Brain microvascular endothelial cell (primary cell): ENCODE measurements around the gene ARID5B.

Experiments used
- DNase-seq: peaks from one replicate; pipeline ENCODE4 v3.0.0-alpha.2; 2020
- H3K27ac ChIP-seq: fragments of 250-450 bp; sonication (Bioruptor Pico); 2 replicates; pipeline ENCODE4 v1.5.1; 2020; ENCODE audit warnings: mild to moderate bottlenecking, moderate library complexity
- H3K27me3 ChIP-seq: fragments of 250-450 bp; sonication (Bioruptor Pico); replicated peaks from 2 replicates; pipeline ENCODE4 v1.5.1; 2020; ENCODE audit warnings: mild to moderate bottlenecking
- H3K36me3 ChIP-seq: fragments of 250-450 bp; sonication (Bioruptor Pico); replicated peaks from 2 replicates; pipeline ENCODE4 v1.5.1; 2020; ENCODE audit warnings: mild to moderate bottlenecking
- H3K4me3 ChIP-seq: 2 replicates; pipeline ENCODE4 v1.5.1; 2011; ENCODE audit warnings: low read depth, mild to moderate bottlenecking, control low read depth, low read length, moderate library complexity
- in situ Hi-C: cut with HindIII; loops from 2 replicates; pipeline ENCODE4 v1.10.0; 2017; ENCODE audit warnings: low sequenced_read_pairs, low pct_ligation_motif_present
- TF ChIP-seq, protein P1 (sequence below): IDR thresholded peaks from 2 replicates; pipeline ENCODE4 v1.5.1; 2011; ENCODE audit warnings: low read depth, mild to moderate bottlenecking, moderate library complexity, low read length, control low read depth, inconsistent platforms; ENCODE audit errors: missing control alignments

Gene ARID5B

DNA sequence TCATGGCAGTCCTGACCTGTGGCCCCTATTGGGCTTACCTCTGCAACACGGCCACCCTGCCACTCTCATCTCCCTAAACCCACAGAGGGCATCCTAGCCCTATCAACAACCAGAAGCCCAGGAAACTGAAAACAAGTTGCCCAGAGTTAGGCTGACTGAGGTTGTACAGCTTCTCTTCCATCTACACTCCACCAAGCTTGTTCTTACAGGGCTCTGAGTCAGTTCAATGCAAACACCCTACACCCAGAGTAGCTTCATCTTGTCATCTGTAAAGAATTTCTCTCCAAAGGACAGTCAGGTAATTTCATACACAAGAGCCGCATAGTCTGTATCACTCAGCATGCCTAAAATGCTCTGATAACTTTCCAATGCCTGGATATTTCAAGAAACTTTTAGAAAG, 175.4 kb downstream of the ARID5B start:
- TF ChIP-seq, protein P1, sequence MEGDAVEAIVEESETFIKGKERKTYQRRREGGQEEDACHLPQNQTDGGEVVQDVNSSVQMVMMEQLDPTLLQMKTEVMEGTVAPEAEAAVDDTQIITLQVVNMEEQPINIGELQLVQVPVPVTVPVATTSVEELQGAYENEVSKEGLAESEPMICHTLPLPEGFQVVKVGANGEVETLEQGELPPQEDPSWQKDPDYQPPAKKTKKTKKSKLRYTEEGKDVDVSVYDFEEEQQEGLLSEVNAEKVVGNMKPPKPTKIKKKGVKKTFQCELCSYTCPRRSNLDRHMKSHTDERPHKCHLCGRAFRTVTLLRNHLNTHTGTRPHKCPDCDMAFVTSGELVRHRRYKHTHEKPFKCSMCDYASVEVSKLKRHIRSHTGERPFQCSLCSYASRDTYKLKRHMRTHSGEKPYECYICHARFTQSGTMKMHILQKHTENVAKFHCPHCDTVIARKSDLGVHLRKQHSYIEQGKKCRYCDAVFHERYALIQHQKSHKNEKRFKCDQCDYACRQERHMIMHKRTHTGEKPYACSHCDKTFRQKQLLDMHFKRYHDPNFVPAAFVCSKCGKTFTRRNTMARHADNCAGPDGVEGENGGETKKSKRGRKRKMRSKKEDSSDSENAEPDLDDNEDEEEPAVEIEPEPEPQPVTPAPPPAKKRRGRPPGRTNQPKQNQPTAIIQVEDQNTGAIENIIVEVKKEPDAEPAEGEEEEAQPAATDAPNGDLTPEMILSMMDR: no peak
- in situ Hi-C loops: loop anchor here (25.0 kb wide), 1 partner anchor 160 kb away; no protein-coding TSS in a partner anchor
- peaks cover 27% of the 10 kb centered on the region for H3K36me3 ChIP-seq
- H3K27ac ChIP-seq: peak overlapping the region; percentile 47
- no peak overlapping the region for H3K4me3 ChIP-seq
- no peaks in the 10 kb centered on the region for H3K27me3 ChIP-seq
- DNase-seq: peak; percentile 84

DNA sequence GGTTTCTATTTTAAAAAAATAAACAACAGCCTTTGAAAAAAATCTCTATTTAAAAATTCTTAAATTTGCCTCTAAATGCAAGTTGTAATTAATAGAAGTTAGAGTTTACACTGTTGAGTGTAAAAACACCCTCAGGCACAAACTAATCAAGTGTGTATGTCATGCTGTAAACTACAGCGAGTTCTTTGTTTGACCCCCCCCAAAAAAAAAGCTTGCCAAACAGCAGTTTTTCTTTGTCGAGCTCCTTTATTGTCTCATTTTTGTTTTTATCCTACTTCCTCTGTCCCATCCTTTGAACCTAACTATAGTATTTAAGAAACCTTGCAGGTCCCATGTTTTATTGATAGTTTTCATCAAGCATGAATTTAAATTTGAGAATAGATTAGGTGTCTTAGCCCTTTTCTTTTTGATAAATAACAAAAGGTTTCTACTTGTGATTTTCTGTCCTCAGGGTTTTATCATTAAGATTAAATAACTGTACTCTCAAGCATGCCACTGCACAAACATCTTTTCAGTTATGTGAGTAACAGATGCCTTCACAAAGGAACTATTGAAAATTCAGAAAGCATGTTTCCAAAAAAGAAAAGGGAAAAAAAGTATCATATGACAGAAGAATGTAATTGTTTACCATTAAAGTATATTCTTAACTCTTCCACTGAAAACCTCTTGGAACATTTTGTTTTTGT, 176.0 kb downstream of the ARID5B start:
- in situ Hi-C loops: loop anchor here (25.0 kb wide), 1 partner anchor 160 kb away; no protein-coding TSS in a partner anchor
- no peak for DNase-seq
- peak overlapping the region; percentile 47 for H3K27ac ChIP-seq
- no peak overlapping the region for H3K4me3 ChIP-seq
- H3K27me3 ChIP-seq: no peaks in the 10 kb centered on the region
- peaks cover 21% of the 10 kb centered on the region for H3K36me3 ChIP-seq
- TF ChIP-seq, protein P1: no peak

DNA sequence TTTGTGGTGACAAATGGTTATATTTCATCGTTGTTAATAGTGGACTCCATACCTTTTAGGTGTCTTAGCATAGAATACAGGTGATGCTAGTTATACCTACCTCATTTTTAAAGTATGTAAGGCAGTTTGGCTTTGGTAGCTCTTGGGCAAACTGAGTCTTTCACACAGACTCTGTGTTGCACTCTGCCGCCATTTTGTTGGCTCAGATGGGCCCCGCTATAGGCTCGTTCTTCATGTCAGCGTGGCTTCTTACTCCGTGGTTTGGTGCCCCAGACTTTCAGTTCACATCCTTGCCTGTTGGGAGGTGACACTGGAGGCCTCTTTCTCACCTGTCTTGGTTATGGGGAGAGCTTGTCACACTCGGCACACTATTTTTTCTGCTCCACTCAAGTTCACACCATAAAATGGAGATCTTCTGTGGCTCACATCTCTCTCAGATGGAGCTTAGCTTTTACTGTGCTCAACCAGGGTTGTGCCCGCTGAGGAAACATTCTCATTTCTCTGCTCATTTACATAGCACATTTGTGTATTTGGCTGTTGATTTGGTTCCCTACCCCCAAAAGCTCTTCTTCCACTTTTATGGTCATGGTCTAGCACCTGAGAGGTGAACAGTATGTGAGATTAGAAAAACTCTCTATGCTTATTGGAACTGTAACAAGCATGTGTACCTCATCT, 178.5 kb downstream of the ARID5B start:
- in situ Hi-C loops: loop anchor here (25.0 kb wide), 1 partner anchor 157 kb away; no protein-coding TSS in a partner anchor
- Histone ChIP-seq H3K27me3 (no peaks in the 10 kb centered on the region), H3K27ac (no peak overlapping the region), H3K36me3 (peaks cover 13% of the 10 kb centered on the region), H3K4me3 (no peak overlapping the region)
- TF ChIP-seq, protein P1: no peak
- DNase-seq: no peak

DNA sequence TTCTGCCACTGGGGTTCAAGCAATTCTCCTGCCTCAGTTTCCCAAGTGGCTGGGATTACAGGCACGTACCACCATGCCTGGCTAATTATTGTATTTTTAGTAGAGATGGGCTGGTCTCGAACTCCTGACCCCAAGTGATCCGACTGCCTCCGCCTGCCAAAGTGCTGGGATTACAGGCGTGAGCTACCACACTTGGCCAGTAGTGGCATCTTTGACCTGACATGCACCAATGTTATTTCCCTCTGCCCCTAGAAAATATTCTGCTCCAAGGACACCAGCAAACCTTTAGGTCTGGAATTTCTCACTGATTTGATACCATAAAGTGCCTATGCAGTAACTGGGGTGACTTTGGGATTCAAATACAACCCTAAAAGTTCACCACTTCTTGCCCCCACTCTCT, 179.4 kb downstream of the ARID5B start:
- Histone ChIP-seq H3K4me3 (no peak overlapping the region), H3K36me3 (peaks cover 15% of the 10 kb centered on the region), H3K27ac (peak overlapping the region; percentile 96), H3K27me3 (no peaks in the 10 kb centered on the region)
- TF ChIP-seq, protein P1: peak; percentile 29
- in situ Hi-C loops: loop anchor here (25.0 kb wide), 1 partner anchor 156 kb away; no protein-coding TSS in a partner anchor
- no peak for DNase-seq

DNA sequence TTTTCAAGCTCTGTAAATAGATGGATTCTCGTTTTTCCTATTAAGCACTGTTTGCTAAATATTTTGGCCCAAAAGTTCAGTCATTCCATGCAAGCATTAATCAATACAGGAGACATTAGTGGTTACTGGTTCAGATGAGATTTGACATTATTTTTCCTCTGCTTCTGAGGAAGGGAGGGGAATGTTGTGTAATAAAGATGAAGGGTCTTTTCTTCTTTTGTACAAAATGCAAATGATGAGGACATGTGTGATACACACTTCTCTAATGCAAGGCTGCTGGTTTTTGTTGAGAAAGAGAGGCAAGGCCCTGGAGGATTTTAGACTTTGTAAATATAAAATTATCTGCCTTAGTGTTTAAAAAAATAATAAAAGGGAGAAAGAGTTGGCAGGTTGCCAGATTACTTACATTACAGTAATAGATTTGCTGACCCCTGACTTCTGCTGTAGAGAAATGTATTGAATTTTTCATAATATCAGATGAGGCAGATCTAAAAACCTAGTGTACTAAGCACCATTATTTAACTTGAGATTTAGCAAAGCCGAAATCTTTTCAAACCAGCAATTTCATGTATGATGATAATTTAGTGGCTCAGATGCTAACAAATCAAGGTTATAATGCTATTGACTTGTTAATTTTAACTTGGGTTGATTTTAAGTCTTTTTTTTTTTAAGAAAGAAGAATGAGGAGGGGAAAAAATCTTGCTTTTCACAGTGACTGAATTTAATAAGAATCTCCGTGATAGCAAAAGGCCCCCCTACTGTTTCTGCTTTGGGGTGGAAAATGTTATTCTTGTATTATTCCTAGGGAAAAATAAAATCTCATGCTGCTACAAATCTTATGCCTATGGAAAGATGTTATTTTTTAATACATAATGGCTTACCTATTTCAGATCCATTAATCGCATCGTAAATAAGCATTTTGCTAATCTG, 180.1 kb downstream of the ARID5B start:
- TF ChIP-seq, protein P1: no peak
- no peak for DNase-seq
- in situ Hi-C loops: loop anchor here (25.0 kb wide), 1 partner anchor 156 kb away; no protein-coding TSS in a partner anchor
- no peaks in the 10 kb centered on the region for H3K27me3 ChIP-seq
- peaks cover 16% of the 10 kb centered on the region for H3K36me3 ChIP-seq
- peak overlapping the region; percentile 96 for H3K27ac ChIP-seq
- H3K4me3 ChIP-seq: no peak overlapping the region
